Loucy (cell line): ENCODE measurements around the gene TPSD1.

Experiments
- EZH2phosphoT487 ChIP-seq: fragments of 200-600 bp; IDR thresholded peaks from 2 replicates; pipeline ENCODE4 v1.6.1; 2018; ENCODE audit warnings: antibody characterized with exemption, mild to moderate bottlenecking, moderate library complexity, borderline replicate concordance
- TF ChIP-seq, protein P1 (sequence below): fragments of 200-600 bp; sonication (generic); conservative IDR thresholded peaks from 2 replicates; pipeline ENCODE4 v1.5.1; 2014; ENCODE audit warnings: mild to moderate bottlenecking, antibody characterized with exemption, low read length

DNA sequence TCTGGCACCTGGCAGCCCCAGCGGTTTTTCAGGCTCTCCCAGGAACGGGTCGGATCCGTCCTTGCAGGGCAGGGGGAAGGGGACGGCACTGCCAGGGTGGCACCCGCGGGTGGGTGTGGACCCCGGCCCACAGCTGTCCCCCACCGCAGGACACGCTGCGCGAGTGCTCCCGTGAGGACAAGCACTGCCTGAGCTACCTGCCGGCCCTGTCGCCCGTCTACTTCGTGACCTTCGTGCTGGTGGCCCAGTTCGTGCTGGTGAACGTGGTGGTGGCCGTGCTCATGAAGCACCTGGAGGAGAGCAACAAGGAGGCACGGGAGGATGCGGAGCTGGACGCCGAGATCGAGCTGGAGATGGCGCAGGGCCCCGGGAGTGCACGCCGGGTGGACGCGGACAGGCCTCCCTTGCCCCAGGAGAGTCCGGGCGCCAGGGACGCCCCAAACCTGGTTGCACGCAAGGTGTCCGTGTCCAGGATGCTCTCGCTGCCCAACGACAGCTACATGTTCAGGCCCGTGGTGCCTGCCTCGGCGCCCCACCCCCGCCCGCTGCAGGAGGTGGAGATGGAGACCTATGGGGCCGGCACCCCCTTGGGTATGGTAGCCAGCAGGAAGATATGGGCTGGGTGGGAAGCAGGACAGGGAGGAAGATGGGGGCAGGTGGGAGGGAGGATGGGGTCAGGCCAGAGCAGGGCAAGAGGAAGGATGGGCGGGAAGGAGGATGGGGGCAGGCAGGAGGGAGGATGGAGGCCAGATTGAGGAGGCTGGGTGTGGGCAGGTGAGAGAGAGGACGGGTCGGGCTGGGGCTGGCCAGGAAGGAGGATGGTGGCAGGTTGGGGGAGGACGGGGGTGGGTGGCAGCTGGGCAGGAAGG lies 37.6 kb upstream of the TPSD1 start:
- TF ChIP-seq, protein P1, sequence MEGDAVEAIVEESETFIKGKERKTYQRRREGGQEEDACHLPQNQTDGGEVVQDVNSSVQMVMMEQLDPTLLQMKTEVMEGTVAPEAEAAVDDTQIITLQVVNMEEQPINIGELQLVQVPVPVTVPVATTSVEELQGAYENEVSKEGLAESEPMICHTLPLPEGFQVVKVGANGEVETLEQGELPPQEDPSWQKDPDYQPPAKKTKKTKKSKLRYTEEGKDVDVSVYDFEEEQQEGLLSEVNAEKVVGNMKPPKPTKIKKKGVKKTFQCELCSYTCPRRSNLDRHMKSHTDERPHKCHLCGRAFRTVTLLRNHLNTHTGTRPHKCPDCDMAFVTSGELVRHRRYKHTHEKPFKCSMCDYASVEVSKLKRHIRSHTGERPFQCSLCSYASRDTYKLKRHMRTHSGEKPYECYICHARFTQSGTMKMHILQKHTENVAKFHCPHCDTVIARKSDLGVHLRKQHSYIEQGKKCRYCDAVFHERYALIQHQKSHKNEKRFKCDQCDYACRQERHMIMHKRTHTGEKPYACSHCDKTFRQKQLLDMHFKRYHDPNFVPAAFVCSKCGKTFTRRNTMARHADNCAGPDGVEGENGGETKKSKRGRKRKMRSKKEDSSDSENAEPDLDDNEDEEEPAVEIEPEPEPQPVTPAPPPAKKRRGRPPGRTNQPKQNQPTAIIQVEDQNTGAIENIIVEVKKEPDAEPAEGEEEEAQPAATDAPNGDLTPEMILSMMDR = no peak
- no peak for TF ChIP-seq EZH2phosphoT487
